Endometrium (tissue), 2 donors: ENCODE measurements around the gene NCEH1.
"Not testable (repeated sequence)": the region's sequence is repeated elsewhere in the genome, so short reads cannot be mapped to it uniquely, and the experiment has no call there.

Source experiments
- FAIRE-seq: peaks from 2 replicates; lab custom pipeline; 2012; peaks lifted over from hg19 to GRCh38; lab: Jason Lieb, UNC
- donor health status: control.
- donor health status: control.

The NCEH1 gene

DNA sequence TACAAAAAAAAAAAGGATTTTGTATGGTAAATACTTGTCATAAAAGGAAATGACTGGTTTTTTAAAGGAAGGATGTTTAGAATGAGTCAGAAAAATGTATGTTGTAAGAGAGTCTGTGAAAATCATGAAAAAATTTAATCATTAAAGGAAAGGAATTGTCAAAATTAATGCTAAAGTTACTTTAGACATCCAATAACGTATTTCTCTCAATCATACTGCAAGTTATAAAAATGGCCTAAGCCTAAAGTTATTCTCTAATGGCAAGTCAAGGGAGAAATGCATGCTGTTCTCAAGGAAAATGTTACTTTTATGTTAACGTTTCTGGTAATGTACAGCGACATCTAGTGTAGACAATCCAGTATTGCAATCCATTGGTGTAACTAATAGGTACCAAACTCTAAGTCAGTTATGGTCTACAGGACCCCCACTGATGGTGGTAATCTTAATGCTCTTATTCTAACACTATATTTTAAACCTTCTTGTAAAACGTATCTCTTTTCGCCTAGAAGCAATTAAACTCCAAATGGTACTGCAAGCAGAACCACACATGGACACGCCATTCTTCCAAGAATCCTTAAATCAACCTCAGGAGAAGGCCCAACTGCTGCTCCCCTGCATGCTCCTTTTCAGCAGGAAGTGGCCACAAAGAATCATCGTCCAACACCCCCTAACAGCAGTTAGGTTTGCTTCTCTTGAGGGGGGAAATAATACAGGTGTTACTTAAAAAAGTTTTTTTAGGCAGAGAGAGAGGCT is 35.2 kb downstream of the NCEH1 start:
- FAIRE-seq, result peak; percentile 65

DNA sequence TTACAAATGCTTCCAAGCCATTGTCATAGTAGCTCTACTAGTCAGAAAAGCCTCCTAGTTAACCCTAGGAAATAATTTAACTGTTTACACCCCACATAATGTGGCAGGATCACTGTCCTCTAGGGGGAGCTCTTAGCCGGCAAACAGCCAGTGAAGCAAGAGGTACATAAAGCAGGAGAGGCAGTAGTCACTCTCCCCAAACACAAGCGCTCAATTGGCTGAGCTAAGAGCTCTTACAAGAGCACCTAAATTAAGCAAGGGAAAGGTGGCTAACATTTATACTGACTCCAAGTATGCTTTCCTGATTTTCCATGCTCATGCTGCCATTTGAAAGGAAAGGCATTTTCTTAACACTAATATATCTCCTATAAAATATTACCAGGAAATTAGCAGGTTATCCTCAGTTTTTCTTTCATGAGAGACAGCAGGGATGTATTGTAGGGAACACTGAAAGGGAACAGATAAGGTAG is 37.6 kb downstream of the NCEH1 start:
- no peak for FAIRE-seq

DNA sequence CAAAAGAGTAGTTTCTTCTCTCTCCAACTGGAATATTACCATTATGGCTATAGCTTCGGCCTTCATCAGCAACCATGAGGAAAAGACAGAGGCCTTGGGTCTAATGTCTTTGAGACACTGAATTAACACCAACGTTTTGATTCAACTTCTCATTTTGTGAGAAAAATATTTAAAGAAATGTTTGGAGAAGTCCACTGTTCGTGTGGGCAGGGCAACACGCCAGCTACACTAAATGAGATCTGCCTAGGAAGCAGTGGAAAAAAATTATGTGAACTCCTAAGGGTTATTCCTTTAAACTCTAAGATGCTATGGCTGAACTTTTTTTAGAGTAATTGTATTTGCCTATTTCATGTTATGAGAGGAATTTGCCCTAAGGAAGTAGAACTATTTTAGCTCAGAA is 41.8 kb downstream of the NCEH1 start:
- FAIRE-seq, result no peak

DNA sequence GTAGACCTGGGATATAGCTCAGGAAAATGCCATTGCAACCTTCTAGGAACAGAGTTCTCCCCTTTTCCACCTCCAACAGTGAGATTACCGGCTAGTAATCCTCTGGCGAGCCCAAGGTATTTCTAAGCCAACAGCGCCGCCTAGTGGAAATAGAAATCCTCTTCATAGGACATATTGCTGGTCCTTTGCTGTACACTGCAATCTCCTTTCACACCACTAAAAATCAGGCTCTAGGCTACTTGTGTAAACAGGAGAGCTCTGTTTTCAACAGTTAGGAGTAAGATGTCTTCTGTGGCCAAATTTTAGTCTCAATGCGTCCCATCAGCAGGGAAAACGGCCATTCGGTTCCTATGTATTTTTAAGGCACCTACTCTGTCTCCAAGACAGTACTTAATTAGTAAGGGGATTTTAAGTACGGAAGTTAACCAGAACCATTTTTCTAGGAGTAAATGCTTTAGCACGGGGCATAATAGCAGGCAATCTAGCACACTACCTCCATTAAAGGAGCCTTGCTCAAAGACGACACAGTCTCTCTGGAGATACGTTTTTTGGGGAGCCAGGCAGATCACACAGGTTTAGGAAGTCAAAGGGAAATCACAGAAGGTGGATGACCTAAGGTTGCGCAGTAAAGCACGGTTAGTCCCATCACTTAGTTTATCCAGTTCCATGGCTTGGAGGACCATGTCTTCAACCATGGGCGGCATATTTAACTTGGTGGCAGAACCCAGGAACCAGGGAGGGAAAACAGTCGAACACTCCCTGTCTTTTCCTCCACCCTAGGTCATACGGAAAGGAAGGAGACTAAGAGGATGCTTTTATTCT is 43.8 kb downstream of the NCEH1 start:
- FAIRE-seq, result peak; percentile 33

DNA sequence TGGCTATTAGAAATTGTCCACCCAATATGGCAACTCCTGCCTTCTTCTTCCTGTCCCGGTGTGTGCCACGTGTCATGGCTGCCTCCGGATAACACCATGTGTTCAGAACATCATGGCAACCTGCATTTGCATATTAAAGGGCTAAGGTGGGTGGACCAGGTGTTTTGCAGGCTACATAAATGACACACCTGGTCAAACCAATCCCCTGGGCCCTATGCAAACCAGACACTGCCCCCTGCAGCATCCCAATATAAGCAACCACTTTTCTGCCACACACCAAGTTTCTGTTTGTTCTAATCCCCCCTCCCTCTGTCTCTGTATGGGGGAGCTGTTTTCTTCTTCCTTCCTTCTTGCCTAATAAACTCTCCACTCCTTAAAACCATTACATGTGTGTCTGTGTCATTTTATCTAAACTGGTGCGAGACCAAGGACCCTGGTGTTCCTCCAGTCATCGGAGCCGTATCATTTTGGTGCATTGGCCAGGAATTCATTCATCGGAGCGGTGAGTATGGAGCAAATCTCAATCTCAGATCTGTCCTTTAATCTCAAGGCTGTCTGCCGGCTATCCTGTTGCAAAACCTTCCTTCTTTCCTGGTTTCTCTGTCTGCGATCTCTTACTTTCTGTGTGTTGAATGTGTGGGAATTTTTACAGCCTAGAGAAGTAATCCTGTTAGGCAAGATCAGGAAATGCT is 44.5 kb downstream of the NCEH1 start:
- FAIRE-seq, result no peak

DNA sequence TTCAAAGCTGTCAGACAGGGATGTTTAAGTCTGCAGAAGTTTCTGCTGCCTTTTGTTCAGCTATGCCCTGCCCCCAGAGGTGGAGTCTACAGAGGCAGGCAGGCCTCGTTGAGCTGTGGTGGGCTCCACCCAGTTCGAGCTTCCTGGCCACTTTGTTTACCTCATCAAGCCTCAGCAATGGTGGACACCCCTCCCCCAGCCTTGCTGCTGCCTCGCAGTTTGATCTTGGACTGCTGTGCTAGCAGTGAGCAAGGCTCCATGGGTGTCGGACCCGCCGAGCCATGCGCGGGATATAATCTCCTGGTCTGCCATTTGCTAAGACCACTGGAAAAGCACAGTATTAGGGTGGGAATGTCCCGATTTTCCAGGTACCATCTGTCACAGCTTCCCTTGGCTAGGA is 45.4 kb downstream of the NCEH1 start:
- FAIRE-seq, result not testable (repeated sequence)

DNA sequence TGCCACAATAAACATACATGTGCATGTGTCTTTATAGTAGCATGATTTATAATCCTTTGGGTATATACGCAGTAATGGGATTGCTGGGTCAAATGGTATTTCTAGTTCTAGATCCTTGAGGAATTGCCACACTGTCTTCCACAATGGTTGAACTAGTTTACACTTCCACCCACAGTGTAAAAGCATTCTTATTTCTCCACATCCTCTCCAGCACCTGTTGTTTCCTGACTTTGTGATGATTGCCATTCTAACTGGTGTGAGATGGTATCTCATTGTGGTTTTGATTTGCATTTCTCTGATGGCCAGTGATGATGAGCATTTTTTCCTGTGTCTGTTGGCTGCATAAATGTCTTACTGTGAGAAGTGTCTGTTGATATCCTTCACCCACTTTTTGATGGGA is 50.4 kb downstream of the NCEH1 start:
- not testable (repeated sequence) for FAIRE-seq

DNA sequence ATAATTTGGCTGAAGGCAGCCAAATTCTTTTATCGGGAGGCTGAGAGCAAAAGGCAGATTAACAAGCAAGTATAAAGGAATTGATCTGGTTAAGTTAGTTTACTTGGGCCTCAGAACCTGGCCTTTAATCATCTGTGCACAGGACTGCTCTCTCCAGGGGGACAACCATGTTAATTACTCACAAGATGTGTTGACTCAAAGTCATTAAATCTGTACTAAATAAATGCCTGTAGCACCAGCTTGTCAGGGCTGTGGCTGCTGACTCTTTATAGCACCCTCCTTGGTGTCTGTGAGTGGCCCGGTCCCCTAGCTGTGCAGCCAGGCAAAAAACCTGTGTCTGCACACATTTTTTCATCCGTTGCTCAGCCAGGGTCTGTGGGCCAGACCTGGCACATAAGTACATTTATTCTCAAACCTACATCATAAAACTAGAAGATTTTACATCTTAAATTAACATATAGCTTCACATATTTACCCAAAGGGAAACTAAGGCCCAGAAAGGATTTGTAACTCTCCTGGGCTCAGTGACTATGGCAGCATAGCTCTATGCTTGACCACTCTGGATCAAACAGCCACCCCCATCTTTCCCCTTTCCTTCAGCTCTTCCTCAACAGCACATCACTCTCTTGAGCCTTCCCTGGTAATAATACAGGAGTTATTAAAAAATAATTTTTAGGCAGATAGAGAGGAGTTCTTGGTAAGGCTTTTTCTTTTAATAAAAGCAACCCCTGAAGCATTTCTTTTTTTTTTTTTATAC is 51.4 kb downstream of the NCEH1 start:
- FAIRE-seq, result no peak

DNA sequence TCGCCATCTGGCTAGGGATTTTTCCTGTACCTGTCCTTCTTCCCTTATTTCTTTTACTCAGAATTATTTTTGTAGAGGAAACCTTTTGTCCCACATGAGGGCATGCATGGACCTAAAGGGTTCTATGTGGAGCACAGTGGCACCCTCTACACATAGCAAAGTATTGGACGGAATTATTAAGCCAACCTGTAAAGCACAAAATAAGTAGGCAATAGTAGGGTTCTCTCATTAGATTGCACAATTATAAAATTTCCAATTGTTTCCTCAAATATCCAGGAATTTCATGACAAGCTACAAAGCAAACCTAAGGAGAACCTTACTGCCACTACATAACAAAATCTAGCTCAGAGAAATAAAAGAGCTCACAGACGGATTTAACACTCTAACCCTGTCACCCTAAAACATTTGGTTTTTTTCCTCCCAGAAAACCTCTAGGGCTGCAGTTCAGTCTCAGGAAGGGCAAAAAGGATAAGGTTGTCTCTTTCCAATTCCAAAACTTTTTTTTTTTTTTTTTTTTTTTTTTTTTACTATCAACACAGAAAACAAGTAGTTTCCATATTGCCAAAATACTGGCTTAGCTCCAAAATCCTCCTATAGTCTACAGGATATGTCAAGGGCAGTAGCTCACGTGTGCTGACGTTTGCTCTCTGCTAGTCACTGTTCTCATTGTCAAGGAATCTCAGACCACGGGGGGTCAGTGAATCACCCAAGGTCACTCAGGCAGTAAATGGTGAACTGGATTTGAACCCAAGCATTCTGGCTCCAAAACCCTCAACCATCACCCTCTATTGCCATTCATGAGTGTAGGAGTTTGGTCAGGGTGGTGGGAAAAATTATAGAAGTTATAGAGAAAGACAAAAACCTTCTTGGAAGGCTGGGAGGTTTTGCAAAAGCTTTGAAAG is 52.3 kb downstream of the NCEH1 start:
- FAIRE-seq, result no peak

DNA sequence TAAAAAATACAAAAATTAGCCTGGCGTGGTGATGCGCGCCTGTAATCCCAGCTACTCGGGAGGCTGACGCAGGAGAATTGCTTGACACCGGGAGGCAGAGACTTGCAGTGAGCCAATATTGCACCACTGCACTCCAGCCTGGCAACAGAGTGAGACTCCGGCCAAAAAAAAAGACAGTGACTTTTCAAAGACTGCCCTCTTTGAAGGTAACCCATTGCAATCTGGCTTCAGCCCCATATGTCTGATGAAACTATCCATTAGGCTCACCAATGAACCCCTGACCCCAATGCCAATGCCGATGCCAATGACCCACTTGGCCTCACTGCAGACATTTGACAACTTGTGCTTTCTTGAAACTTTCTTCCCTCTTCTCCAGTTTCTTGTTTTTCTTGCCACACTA is 54.3 kb downstream of the NCEH1 start:
- FAIRE-seq, result no peak

DNA sequence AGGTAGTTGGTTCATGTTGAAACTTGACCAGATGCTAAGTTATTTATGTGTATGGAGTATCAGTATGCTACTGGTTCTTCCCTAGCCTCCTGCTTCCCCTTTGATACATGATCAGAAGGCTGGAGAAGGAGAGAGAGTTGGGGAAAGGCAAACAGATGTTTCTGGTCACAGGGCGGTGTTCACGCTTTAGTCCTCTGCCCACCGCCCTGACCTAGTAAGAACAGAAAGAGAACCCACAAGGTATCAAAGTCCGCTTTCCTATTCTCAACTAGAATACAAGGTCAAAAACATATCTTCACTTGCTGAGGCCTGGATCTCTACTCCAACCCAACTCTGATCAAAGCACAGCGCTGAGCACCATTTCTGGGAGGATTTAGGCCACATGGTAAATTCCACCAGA is 55.5 kb downstream of the NCEH1 start:
- FAIRE-seq, result no peak

DNA sequence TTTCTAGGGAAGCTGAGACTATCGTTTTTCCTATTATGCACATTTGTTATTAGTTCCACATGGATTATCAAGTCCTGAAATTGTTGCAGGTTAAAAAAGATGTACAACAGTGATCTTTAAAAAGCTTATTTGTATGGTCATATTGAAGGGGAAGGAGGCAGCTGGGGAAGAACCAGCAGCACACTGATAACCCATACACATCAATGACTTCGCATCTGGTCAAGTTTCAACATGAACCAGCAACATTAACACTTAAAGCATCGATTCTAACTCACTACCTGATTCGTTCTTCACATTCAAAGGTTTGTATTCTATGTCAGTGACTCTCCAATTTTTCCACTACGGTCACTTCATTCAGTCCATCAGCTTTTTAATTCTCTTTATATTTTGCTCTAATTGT is 56.4 kb downstream of the NCEH1 start:
- no peak for FAIRE-seq

DNA sequence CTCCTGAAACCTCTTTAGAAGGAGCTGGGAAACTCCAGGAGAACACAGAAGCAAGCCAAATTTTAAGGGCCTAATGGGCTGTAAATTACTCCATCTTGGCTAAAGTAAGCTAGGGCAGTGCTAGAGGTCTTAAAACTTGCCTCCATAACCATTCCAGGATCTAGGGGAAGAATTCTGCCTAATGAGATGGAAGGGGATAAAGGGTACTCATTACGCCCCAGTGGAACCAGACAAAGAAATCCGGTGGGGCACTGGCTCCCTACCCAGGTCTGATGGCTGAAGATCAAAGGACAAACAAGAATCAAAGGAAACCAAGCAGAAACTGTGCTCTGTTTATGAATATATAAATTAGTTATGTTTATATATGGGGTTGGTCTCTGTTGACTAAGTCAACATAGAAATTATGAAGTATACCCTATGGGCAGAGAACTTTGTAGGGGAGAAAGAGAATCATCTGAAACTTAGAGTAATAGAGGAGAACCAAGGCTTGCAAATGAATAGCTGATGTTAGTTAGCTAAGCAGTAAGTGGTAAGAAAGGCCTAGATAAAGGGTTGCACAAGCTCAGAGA is 57.8 kb downstream of the NCEH1 start:
- FAIRE-seq, result no peak

DNA sequence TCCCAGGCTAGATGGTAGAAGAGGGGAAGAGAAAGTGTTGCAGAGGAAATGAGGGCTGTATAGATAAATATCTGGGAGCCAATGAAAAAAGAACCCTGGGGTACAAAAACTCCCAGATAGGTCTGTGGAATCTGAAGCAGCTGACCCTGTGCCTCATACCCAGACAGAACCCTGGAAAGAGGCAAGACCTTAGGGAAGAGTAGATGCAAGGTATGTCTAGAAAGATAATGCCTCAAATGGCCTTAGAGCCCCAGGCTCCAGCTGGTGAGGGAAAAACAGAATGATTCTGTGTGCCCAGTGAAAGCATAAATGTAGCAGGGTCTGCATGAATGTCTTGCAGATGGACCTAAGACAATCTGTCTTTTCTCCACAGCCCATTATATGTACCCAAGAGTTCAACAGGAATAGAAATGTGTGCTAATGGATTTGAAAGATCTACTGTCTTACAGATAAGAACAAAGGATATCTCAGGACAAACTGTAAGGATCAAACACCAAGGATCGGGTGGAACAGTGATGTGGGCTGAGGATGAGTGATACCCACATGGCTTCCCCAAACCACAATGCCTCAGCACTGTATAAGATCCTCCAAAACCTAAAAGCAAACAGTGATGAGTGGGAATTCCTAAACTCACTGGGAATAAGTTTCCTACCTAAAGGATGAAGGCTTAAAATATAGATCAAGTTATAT is 58.8 kb downstream of the NCEH1 start:
- FAIRE-seq, result no peak

DNA sequence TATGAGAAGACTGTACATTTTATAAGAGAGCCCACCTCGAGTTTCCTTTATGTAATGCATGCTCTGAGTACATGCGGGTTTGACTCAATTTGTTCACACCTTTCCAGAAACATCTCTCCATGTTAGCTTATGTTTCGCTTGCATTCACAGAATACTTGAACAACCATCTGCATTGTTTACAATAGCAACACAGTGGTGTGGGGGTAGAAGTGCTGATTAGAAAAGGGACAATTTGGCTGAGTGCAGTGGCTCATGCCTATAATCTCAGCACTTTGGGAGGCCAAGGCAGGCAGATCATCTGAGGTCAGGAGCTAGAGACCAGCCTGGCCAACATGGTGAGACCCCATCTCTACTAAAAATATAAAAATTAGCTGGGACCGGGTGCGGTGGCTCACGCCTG is 60.9 kb downstream of the NCEH1 start:
- FAIRE-seq, result no peak

DNA sequence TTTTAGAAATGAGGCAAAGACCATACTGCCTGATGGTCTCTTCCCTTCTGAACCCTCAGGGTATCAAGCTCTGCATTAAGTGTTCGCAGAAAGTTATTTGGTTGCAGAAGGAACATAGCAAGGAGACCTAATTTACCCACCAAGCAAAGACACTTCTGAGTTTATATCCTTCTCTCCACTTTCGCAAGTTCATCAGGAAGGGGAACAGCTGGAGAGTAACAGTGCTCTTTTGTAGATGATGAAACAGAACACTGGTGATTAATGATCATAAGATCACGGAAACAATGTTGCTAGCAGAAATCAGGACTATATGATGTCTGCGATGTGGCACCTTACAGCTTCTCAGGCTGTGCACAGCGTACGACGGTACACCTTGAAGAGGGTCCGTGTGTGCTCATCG is 62.1 kb downstream of the NCEH1 start:
- FAIRE-seq, result no peak

DNA sequence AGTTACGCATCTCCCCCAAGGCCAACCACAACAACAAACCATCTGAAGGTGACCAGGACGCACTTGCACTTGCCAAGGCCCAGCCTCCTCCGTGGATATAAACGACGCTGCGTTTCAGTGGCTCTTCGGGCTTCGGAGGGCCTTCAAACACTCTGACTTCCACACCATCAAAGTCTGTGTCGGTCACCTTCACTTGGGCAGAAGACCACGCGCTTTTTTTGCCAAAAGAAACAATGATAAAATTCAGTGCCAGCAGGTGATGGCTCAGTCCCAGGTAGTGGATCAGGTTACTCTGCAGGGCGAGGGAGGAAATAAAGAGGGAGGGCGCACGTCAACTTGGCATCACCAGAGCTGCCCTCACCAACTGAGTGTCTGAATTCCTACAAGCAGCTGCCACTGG is 63.0 kb downstream of the NCEH1 start:
- FAIRE-seq, result no peak

DNA sequence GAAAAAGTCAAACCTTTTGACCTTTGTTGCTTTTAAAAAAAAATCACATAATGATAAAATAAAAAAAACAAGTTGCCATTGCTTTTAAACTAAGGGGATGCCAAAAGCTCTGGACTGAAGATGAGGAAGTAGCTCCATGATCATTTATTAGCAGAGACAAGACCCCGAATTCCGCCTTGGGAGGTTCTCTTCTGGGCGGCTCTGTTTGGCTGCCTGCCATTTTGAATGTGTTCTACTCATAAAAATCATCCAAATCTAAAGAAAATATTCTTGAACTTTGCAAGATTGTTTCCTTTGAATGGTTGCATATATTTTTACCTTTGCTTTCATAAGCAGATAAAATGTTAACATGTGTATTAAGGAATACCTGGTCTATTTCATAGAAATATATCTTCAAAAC is 63.8 kb downstream of the NCEH1 start:
- no peak for FAIRE-seq

DNA sequence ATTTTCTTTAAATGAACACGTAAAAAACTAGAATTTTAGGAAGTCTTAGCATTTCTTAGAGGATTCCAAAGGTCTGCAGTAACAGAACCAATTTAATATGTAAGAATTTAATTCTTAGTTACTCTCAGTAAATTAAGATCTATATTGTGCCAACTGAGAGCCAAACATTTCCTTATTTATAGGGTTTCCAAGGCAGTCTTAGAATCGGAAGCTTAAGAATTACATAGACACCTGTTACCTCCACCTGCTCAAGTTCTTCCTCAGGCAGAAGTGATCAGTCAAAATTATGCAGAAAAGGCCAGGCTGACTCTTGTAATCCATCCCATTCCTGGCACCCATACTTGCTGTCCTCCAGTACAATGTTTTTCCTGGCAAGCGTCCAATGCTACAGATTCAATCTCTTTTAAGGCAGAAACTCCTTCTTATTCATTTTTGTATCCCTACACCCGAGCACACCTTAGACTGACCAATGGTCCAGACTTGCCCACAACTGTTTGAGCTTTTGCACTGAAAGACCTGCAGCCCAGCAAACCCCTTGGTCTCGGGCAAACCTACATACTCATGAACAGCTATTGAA is 64.3 kb downstream of the NCEH1 start:
- FAIRE-seq, result no peak

DNA sequence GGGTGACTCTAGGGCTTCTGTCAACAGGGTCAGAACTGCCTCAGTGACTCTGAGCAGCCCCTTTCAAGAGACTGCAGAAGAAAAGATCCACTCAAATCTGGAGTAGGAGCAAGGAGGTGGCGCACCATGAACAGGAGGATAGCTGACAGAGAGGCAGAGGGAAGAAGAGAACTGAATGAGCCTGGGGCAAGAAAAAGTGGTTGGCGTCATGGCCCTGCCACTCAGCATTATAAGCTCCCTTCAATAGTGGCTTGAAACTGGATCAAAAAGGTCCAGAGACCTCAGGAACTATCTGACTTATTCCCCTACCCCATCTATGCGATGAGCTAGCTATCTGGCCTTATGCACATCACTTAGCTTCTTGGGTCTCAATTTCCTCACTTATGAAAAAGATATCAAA is 66.6 kb downstream of the NCEH1 start:
- FAIRE-seq, result no peak
